Measurements from ENCODE around the gene MEG3.

DNA sequence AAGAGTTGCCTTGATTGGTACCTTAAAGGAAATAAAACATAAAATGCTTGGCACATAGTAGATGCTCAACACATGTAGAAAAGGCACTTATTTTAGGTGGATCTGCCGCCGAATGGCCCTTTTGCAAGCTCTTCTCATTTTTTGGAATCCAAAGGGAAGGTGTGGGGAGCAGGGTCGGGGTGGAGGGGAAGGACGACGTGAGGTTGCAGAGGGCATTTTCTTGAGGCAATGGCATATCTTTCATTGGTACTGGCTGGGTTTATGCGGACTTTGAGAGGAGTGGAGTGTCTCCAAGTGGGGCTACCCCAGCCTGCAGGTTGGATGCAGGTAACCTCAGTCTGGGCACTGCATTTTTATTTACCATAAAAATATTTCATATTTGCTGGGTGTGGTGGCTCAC is 69.5 kb downstream of the MEG3 start:
- TF ChIP-seq, protein P1, sequence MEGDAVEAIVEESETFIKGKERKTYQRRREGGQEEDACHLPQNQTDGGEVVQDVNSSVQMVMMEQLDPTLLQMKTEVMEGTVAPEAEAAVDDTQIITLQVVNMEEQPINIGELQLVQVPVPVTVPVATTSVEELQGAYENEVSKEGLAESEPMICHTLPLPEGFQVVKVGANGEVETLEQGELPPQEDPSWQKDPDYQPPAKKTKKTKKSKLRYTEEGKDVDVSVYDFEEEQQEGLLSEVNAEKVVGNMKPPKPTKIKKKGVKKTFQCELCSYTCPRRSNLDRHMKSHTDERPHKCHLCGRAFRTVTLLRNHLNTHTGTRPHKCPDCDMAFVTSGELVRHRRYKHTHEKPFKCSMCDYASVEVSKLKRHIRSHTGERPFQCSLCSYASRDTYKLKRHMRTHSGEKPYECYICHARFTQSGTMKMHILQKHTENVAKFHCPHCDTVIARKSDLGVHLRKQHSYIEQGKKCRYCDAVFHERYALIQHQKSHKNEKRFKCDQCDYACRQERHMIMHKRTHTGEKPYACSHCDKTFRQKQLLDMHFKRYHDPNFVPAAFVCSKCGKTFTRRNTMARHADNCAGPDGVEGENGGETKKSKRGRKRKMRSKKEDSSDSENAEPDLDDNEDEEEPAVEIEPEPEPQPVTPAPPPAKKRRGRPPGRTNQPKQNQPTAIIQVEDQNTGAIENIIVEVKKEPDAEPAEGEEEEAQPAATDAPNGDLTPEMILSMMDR (IDR thresholded peaks at IDR 0.05; ENCODE audit: low read depth, low read length, poor library complexity, severe bottlenecking), result no peak
- TF ChIP-seq EZH2phosphoT487 (IDR thresholded peaks at IDR 0.05; ENCODE audit: borderline replicate concordance, low read length), result no peak

Data from DOHH2 (cell line).